ENCODE measurements around the gene ZFP3.
"Not testable (repeated sequence)": the region's sequence is repeated elsewhere in the genome, so short reads cannot be mapped to it uniquely, and the experiment has no call there.

DNA sequence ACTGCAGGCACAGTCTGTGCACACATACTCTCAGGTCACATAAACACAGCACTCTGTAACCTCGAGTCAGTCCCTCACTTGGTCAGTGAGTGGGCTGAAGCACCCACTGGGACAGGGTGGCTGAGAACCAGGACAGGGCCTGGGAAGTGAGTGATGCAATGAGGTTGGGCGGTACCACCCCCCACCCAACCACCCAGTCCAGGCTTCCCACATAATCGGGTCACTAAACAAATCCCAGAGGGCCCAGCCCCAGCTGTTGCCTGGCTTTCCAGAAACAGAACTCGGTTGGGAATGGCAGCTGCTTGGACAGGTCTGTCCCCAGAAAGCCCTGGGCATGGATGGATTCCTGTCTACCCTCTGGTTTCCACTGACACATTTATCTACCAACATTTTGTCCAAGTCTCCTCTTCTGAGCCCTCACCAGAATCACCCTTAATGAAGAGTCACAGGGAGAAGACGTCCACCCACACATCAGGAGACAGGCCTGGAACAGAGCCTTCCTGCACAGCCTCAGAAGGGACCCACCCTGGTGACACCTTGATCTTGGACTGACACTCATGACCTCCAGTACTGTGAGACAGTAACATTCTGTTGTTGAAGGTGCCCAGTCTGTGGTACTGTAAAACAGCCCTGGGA lies 46.0 kb downstream of the ZFP3 start:
- TF ChIP-seq, protein P1, sequence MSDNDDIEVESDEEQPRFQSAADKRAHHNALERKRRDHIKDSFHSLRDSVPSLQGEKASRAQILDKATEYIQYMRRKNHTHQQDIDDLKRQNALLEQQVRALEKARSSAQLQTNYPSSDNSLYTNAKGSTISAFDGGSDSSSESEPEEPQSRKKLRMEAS (IDR thresholded peaks at IDR 0.05; ENCODE audit: insufficient read depth, insufficient read length) = not testable (repeated sequence)
- TF ChIP-seq, protein P2, sequence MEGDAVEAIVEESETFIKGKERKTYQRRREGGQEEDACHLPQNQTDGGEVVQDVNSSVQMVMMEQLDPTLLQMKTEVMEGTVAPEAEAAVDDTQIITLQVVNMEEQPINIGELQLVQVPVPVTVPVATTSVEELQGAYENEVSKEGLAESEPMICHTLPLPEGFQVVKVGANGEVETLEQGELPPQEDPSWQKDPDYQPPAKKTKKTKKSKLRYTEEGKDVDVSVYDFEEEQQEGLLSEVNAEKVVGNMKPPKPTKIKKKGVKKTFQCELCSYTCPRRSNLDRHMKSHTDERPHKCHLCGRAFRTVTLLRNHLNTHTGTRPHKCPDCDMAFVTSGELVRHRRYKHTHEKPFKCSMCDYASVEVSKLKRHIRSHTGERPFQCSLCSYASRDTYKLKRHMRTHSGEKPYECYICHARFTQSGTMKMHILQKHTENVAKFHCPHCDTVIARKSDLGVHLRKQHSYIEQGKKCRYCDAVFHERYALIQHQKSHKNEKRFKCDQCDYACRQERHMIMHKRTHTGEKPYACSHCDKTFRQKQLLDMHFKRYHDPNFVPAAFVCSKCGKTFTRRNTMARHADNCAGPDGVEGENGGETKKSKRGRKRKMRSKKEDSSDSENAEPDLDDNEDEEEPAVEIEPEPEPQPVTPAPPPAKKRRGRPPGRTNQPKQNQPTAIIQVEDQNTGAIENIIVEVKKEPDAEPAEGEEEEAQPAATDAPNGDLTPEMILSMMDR (IDR thresholded peaks at IDR 0.05; ENCODE audit: extremely low read depth in 1 of 2, insufficient read depth in 1 of 2, low read depth in 1 of 2, low read length in 2 of 2) = not testable (repeated sequence)
